Psoas muscle (tissue), 8 donors: ENCODE data around the gene AGRN. TPM values are rescaled to one million over a fixed set of nuclear protein-coding genes. Genes with fewer than 3 reads are reported as not detected.

ENCODE experiments used
- ATAC-seq, 4 donors: fragments of 200-7000 bp; cut with Tn5 transposase; one replicate each; pipeline ENCODE4 v1.9.1; 2020; ENCODE audit warnings: moderate library complexity in 3 of 4, mild to moderate bottlenecking in 2 of 4
- DNase-seq, 2 donors: peaks; one replicate each; pipeline ENCODE4 v3.0.0-alpha.2; 2020
- H3K27ac ChIP-seq: fragments of 200-600 bp; one replicate; pipeline ENCODE4 v1.8.0; 2022
- H3K27me3 ChIP-seq, 3 donors: fragments of 200-600 bp in 1 of 3; one replicate each; pipeline versions ENCODE4 v1.6.1 to v1.8.0; 2013 to 2022; ENCODE audit warnings: low read length in 2 of 3, mild to moderate bottlenecking in 2 of 3, moderate library complexity in 1 of 3; ENCODE audit not compliant: insufficient read depth in 3 of 3
- H3K36me3 ChIP-seq, 2 donors: fragments of 200-600 bp in 1 of 2; one replicate each; pipeline versions ENCODE4 v1.6.1 to v1.8.0; 2013 to 2022; ENCODE audit warnings: low read depth in 1 of 2, mild to moderate bottlenecking in 1 of 2, moderate library complexity in 1 of 2; ENCODE audit not compliant: insufficient read depth in 1 of 2
- H3K4me1 ChIP-seq: fragments of 200-600 bp; one replicate; pipeline ENCODE4 v1.8.0; 2022
- H3K4me3 ChIP-seq: fragments of 200-600 bp; one replicate; pipeline ENCODE4 v1.8.0; 2022; ENCODE audit warnings: mild to moderate bottlenecking
- H3K9me3 ChIP-seq: fragments of 200-600 bp; one replicate; pipeline ENCODE4 v1.8.0; 2022
- WGBS, 3 donors: extraction: QIAGEN DNeasy Blood & Tissue Kit; methylation state at CpG; one replicate each; pipeline versions ENCODE4 v1.1.6 to v1.1.7; 2013; 5-methylcytosine and 5-hydroxymethylcytosine counted together
- intact Hi-C, 2 donors: fragments of 100-400 bp; cut with DNase I; formaldehyde crosslinking; loops; one replicate each; pipeline versions ENCODE4 v1.11.0 to v1.14.2; 2022
- polyA plus RNA-seq, 3 donors: library from polyadenylated mRNA; stranded (reverse); fragments of 200-250 nt; gene quantifications; one replicate each; pipeline ENCODE4 v1.2.3, GENCODE V29; 2013
- total RNA-seq, 4 donors: library from RNA; stranded (reverse); fragmentation: NEBNext Ultra II Directional in 2 of 4; extraction: Animal tissue kit (Norgen Biotek cat#: 25700) in 2 of 4; gene quantifications; one replicate each; pipeline versions ENCODE4 v1.2.1 to v1.2.4, GENCODE V29; 2021 to 2023
- TF ChIP-seq, protein P1 (sequence below): fragments of 200-600 bp; IDR thresholded peaks from one replicate; pipeline ENCODE4 v1.8.0; 2022; ENCODE audit warnings: antibody characterized with exemption
- donor health status: healthy with polysubstance abuse.
- donor health status: DM: no; HTN: no; CAD: no; lungs with moderate emphysema.
- donor health status: Bipolar disorder and iron deficiency.
- donor health status: healthy.
- donor health status: DM: yes; HTN: yes; CAD: no.
- donor health status: DM: no; HTN: no; CAD: no.
- donor health status: DM: no; HTN: no; CAD: no.
- donor health status: DM: yes; HTN: yes; CAD: no.

The AGRN gene
- total and polyA plus RNA-seq, 7 donors = 1.3 to 5.4 (median 3.4) TPM

DNA sequence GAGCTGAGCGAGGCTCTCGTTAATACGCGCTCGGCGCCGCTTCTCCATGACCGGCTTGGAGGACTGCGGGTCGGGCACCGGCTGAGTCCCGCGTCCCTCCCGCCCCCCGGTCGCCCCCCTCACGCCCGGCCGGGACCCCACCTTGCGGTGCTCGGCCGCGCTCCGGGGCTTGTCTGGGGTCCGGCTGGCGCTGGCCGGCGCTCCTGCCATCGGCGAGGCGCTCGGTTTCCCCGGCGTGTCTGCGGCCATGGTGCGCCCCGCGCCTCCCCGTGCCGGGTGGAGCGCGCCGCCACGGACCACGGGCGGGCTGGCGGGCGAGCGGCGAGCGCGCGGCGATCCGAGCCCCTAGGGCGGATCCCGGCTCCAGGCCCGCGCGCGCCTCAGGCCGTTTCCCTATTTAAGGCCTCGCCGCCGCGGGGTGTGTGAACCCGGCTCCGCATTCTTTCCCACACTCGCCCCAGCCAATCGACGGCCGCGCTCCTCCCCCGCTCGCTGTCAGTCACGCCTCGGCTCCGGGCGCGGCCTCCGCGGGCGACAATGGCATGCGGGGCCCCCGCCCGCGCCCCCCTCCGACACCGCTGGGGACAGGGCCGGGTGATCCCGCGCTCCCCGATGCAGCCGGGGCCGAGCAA is 20.1 kb upstream of the AGRN start, which contains the start of gene HES4:
TSS of gene HES4 (minus strand) at position 373 of the 632 bp plus-strand sequence. CDS start at position 249, 124 bp downstream.
- intact Hi-C loops = loop anchor here in 1 of 2 donors (2.0 kb wide), 1 partner anchor 15 kb away; no protein-coding TSS in a partner anchor
- Histone ChIP-seq H3K27me3 (peaks cover 0 to 10% (median 0%) of the 10 kb centered on the region in 3 donors), H3K9me3 (no peaks in the 10 kb centered on the region), H3K4me3 (peak within 1 kb of the TSS; percentile 81), H3K4me1 (peaks cover 1% of the 10 kb centered on the region), H3K27ac (peak within 1 kb of the TSS; percentile 92), H3K36me3 (no peaks in the 10 kb centered on the region)
- TF ChIP-seq, protein P1, sequence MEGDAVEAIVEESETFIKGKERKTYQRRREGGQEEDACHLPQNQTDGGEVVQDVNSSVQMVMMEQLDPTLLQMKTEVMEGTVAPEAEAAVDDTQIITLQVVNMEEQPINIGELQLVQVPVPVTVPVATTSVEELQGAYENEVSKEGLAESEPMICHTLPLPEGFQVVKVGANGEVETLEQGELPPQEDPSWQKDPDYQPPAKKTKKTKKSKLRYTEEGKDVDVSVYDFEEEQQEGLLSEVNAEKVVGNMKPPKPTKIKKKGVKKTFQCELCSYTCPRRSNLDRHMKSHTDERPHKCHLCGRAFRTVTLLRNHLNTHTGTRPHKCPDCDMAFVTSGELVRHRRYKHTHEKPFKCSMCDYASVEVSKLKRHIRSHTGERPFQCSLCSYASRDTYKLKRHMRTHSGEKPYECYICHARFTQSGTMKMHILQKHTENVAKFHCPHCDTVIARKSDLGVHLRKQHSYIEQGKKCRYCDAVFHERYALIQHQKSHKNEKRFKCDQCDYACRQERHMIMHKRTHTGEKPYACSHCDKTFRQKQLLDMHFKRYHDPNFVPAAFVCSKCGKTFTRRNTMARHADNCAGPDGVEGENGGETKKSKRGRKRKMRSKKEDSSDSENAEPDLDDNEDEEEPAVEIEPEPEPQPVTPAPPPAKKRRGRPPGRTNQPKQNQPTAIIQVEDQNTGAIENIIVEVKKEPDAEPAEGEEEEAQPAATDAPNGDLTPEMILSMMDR = no peak
- ATAC-seq (peak; percentile 77 to 84 (median 82)), DNase-seq (peak; percentile 90)
- 0% methylated on average over 58 to 95 of the region's 95 CpGs for WGBS, 3 donors

DNA sequence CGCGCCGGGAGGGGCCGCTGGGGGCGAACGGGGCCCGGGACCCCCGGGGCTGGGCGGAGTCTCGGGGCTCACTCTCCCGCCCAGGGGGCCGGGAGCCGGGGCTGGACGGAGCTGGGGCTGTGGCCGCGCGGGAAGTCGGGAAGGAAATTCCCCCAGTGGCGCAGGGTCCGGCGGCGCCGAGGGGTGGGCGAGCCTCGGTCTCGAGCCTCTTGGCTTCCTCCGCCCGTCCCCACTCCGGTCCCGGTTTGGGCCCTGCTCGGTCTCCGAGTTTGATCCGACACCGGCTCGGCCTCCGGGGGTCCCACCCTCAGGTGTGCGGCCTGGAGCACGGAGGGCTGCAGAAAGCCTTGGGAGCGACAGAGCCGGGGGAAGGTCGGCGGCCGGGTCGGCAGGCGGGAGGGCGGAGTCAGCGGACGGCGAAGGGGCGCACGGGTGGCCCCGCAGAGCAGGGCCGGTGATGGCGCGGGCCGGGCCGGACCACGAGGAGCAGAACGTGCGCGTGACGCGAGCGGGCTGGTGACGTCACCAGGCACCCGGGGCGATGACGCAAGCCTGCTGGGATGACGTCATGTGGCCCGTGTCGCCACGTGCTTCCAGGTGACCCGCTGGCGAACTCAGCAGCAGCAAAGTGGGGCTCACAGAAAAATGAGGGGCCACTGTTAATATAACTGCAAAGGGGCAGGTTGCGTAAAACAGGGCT is 19.4 kb upstream of the AGRN start:
- peak overlapping the region; percentile 92 for H3K27ac ChIP-seq
- no peaks in the 10 kb centered on the region for H3K9me3 ChIP-seq
- H3K4me1 ChIP-seq = peaks cover 8% of the 10 kb centered on the region
- intact Hi-C loops = no loop called here
- peaks cover 0 to 10% (median 0%) of the 10 kb centered on the region in 3 donors for H3K27me3 ChIP-seq
- WGBS, 3 donors = 1% methylated on average over 42 to 75 of the region's 75 CpGs
- TF ChIP-seq, protein P1 = no peak
- ATAC-seq (peak; percentile 55 to 67 (median 60)), DNase-seq (peak; percentile 74 to 85)
- peak overlapping the region; percentile 81 for H3K4me3 ChIP-seq
- H3K36me3 ChIP-seq = no peaks in the 10 kb centered on the region

DNA sequence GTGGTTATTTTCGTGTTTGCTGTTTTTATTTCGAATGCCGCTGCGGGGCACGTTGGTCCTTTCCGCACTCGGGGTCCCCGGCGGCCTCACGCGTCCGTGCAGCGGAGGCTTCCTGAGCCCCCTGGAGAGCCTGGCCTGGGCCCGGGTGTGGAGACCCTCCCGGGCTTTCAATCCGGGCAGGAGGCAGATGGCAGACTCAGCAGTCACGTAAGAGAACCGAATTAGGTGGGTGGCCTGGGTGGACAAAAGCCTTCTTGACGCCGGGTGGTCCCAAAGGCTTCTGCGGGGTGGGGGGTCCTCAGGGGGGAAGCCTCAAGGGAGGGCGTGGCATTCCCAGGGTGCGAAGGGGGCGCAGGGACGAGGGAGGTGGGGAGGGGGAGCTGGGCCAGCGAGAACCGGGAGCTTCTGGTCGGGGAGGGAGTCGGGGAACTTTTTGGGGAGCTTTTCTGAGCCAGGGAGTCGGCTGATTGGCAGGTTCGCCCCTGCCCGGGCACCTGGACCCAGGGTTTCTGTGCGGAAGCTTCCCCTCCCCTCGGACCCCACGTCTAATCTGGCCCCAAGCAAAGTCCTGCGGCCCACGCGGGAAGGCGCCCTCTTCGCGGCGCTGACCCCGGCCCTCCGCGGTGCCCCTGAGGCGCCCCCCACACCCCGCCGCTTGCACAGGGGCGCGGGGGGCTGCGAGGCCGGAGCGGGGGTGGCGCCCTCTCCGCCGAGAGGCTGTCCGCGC is 18.7 kb upstream of the AGRN start:
- TF ChIP-seq, protein P1 = no peak
- 1 to 2% (median 1%) methylated on average over 48 to 58 of the region's 58 CpGs for WGBS, 3 donors
- Histone ChIP-seq H3K4me3 (peak overlapping the region; percentile 81), H3K4me1 (peaks cover 11% of the 10 kb centered on the region), H3K9me3 (no peaks in the 10 kb centered on the region), H3K27ac (peak overlapping the region; percentile 92), H3K27me3 (peaks cover 0 to 10% (median 0%) of the 10 kb centered on the region in 3 donors), H3K36me3 (no peaks in the 10 kb centered on the region)
- ATAC-seq (peak in 1 of 4 donors; percentile 0), DNase-seq (peak; percentile 20 to 53)
- intact Hi-C loops = no loop called here

DNA sequence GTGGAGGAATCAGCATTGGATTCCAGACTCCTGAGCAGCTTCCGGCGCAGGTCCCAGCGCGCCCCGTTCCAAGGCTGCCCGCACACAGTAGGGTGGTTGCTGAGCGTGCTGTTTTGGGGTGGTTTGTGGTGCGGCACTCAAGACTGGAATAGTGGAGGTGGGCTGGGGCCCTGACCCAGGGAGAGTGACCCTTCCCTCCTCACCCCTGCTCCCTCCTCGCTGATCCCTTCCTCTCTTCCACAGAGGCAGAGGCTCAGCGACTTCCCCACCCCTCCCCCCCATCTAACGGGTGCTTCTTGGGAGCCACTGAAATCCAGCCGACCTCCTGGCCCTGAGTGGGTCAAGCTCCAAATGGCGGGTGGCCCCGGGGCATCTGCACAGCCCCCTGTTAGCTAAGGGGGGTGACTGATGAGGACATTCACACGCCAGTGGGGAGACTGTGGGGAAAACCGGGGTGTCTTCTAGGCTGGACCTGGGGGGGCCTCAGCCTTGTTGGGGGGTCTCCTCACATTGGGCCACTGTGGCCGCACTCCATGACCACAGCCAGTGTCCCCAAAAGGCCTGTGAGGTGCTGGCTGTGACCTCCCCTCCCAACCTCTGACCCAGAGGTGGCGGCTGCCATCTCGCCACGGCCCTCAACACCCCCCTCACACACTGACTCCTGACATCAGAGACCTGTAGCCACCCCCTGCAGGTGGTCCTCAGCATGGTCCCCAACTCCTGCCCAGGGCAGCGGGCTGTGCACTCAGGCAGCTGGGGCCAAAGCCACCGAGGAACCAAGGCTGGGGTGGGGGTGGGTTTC is 16.1 kb upstream of the AGRN start:
- DNase-seq (peak in 1 of 2 donors; percentile 46), ATAC-seq (no peak)
- Histone ChIP-seq H3K4me1 (peaks cover 11% of the 10 kb centered on the region), H3K9me3 (no peaks in the 10 kb centered on the region), H3K4me3 (no peak overlapping the region), H3K27ac (no peak overlapping the region), H3K36me3 (no peaks in the 10 kb centered on the region), H3K27me3 (peaks cover 0 to 5% (median 0%) of the 10 kb centered on the region in 3 donors)
- 74 to 84% (median 81%) methylated on average over 21 to 22 of the region's 22 CpGs for WGBS, 3 donors
- intact Hi-C loops = no loop called here
- TF ChIP-seq, protein P1 = no peak
